Lung (tissue), 12 donors: ENCODE measurements around the gene COL18A1. TPM values are rescaled to one million over a fixed set of nuclear protein-coding genes. Genes with fewer than 3 reads are reported as not detected.
"Not testable (repeated sequence)": the region's sequence is repeated elsewhere in the genome, so short reads cannot be mapped to it uniquely, and the experiment has no call there.

ENCODE experiments used
- ATAC-seq: fragments of 200-7000 bp; cut with Tn5 transposase; one replicate; pipeline ENCODE4 v1.9.1; 2020; ENCODE audit warnings: moderate number of reproducible peaks; ENCODE audit not compliant: insufficient read depth, low FRiP score
- DNase-seq, 3 donors: peaks; one replicate each; pipeline ENCODE4 v3.0.0-alpha.2; 2013 to 2017
- H3K27ac ChIP-seq, 2 donors: one replicate each; pipeline ENCODE4 v1.5.1; 2013; ENCODE audit warnings: mild to moderate bottlenecking in 2 of 2, moderate library complexity in 2 of 2, control low read depth in 1 of 2, inconsistent platforms in 1 of 2, low read depth in 1 of 2, low read length in 1 of 2
- H3K27me3 ChIP-seq, 3 donors: one replicate each; pipeline ENCODE4 v1.5.1; 2013; ENCODE audit warnings: low read length in 2 of 3; ENCODE audit not compliant: control insufficient read depth in 3 of 3, insufficient read depth in 3 of 3
- H3K36me3 ChIP-seq, 4 donors: one replicate each; pipeline ENCODE4 v1.5.1; 2013; ENCODE audit warnings: low read length in 4 of 4, mild to moderate bottlenecking in 1 of 4, moderate library complexity in 1 of 4; ENCODE audit not compliant: control insufficient read depth in 4 of 4, insufficient read depth in 4 of 4
- H3K4me1 ChIP-seq, 5 donors: one replicate each; pipeline ENCODE4 v1.5.1; 2013; ENCODE audit warnings: low read length in 5 of 5, mild to moderate bottlenecking in 2 of 5, moderate library complexity in 1 of 5; ENCODE audit not compliant: control insufficient read depth in 5 of 5, insufficient read depth in 5 of 5
- H3K4me3 ChIP-seq: one replicate; pipeline ENCODE4 v1.5.1; 2013; ENCODE audit warnings: mild to moderate bottlenecking, control low read depth, moderate library complexity
- H3K9ac ChIP-seq, 2 donors: one replicate each; pipeline ENCODE4 v1.5.1; 2013; ENCODE audit warnings: low read length in 2 of 2, control low read depth in 1 of 2; ENCODE audit not compliant: insufficient read depth in 1 of 2
- H3K9me3 ChIP-seq, 4 donors: one replicate each; pipeline ENCODE4 v1.5.1; 2013; ENCODE audit warnings: low read length in 3 of 4, mild to moderate bottlenecking in 1 of 4, moderate library complexity in 1 of 4; ENCODE audit not compliant: control insufficient read depth in 4 of 4, insufficient read depth in 3 of 4
- WGBS, 2 donors: extraction: QIAGEN DNeasy Blood & Tissue Kit; methylation state at CpG; one replicate each; pipeline ENCODE4 v1.1.7; 2013; 5-methylcytosine and 5-hydroxymethylcytosine counted together
- polyA plus RNA-seq, 2 donors: library from polyadenylated mRNA; stranded (reverse); fragments of 200-250 nt; gene quantifications; one replicate each; pipeline ENCODE4 v1.2.1, GENCODE V29; 2013
- total RNA-seq, 2 donors: library from RNA; depleted of rRNA in 1 of 2; stranded (reverse); fragments of >200 nt in 1 of 2; gene quantifications; one replicate each; pipeline ENCODE4 v1.2.1, GENCODE V29; 2014 to 2021
- TF ChIP-seq, protein P1 (sequence below): IDR thresholded peaks from 2 replicates; pipeline ENCODE4 v1.5.1; 2012; ENCODE audit warnings: mild to moderate bottlenecking; ENCODE audit errors: control extremely low read depth, extremely low read depth
- donor health status: control.
- donor health status: control.
- donor health status: Bipolar disorder and iron deficiency.
- donor health status: healthy.
- donor health status: DM: yes; HTN: yes; CAD: no.

COL18A1 gene
- total and polyA plus RNA-seq, 4 donors = 42.7 to 102 (median 45.8) TPM

DNA sequence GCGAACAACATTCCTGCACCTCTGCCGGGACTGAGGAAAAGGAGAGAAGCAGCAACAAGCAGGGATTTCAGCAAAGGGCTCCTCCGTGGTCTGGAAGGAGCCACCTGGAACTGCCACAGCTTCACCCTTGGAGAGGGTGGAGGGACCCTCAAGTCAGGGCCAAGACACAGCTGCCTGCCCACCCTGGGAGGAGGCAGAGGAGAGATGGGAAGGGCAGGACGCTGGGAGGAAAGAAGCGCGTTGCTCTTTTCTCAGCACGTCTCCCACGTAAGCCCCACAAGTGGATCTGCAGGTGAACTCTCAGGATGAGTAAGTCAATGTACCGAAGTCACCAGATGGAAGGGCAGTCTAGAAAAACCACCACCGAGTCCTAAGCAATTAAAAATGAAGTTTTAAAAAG, 97.6 kb downstream of the COL18A1 start:
- no peak for DNase-seq

DNA sequence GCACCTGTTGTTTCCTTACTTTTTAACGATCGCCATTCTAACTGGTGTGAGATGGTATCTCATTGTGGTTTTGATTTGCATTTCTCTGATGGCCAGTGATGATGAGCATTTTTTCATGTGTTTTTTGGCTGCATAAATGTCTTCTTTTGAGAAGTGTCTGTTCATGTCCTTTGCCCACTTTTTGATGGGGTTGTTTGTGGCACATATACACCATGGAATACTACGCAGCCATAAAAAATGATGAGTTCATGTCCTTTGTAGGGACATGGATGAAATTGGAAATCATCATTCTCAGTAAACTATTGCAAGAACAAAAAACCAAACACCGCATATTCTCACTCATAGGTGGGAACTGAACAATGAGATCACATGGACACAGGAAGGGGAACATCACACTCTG, 98.3 kb downstream of the COL18A1 start:
- not testable (repeated sequence) for ATAC-seq, H3K4me3 ChIP-seq, H3K9me3 ChIP-seq, H3K27ac ChIP-seq, H3K9ac ChIP-seq, H3K27me3 ChIP-seq, DNase-seq, H3K4me1 ChIP-seq
- peaks cover 0 to 14% (median 0%) of the 10 kb centered on the region in 4 donors for H3K36me3 ChIP-seq
- WGBS, 2 donors = 62 to 91% methylated on average over 3 of the region's 4 CpGs

More for the DNA sequence above, 97.6 kb downstream of the COL18A1 start:
- Histone ChIP-seq H3K4me1 (no peaks in the 10 kb centered on the region), H3K9ac (no peak overlapping the region), H3K27ac (no peak overlapping the region), H3K36me3 (peaks cover 0 to 15% (median 0%) of the 10 kb centered on the region in 4 donors), H3K9me3 (no peaks in the 10 kb centered on the region), H3K27me3 (no peaks in the 10 kb centered on the region), H3K4me3 (no peak overlapping the region)
- no peak for ATAC-seq
- TF ChIP-seq, protein P1, sequence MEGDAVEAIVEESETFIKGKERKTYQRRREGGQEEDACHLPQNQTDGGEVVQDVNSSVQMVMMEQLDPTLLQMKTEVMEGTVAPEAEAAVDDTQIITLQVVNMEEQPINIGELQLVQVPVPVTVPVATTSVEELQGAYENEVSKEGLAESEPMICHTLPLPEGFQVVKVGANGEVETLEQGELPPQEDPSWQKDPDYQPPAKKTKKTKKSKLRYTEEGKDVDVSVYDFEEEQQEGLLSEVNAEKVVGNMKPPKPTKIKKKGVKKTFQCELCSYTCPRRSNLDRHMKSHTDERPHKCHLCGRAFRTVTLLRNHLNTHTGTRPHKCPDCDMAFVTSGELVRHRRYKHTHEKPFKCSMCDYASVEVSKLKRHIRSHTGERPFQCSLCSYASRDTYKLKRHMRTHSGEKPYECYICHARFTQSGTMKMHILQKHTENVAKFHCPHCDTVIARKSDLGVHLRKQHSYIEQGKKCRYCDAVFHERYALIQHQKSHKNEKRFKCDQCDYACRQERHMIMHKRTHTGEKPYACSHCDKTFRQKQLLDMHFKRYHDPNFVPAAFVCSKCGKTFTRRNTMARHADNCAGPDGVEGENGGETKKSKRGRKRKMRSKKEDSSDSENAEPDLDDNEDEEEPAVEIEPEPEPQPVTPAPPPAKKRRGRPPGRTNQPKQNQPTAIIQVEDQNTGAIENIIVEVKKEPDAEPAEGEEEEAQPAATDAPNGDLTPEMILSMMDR = no peak
- WGBS, 2 donors = 90 to 95% methylated on average over 10 of the region's 10 CpGs

DNA sequence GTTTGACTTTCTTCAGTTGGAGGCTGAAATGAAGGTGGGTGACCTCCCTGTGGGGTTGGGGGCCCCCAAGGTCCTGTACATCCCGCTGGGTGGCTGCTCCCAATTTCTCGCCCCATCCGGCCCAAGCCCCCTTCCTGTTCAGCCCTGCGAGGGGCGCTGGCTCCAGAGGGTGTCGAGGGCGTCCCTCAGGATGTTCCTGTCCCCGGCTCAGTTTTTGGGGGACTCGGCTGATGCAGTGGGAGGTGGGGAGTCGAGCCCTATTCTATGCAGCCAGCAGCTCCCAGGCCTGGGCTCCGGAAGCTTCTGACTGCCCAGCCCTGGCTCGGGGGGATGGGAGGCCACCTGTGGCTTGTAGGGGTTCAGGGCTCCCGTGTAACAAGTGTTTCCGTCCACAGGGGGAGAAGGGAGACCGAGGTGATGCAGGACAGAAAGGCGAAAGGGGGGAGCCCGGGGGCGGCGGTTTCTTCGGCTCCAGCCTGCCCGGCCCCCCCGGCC, 99.1 kb downstream of the COL18A1 start:
- no peak for DNase-seq
- Histone ChIP-seq H3K27me3 (no peaks in the 10 kb centered on the region), H3K4me3 (no peak overlapping the region), H3K4me1 (no peaks in the 10 kb centered on the region), H3K9me3 (no peaks in the 10 kb centered on the region), H3K27ac (no peak overlapping the region), H3K36me3 (peaks cover 0 to 10% (median 0%) of the 10 kb centered on the region in 4 donors), H3K9ac (no peak overlapping the region)
- WGBS, 2 donors = 89 to 91% methylated on average over 22 of the region's 22 CpGs
- TF ChIP-seq, protein P1 = no peak
- no peak for ATAC-seq

DNA sequence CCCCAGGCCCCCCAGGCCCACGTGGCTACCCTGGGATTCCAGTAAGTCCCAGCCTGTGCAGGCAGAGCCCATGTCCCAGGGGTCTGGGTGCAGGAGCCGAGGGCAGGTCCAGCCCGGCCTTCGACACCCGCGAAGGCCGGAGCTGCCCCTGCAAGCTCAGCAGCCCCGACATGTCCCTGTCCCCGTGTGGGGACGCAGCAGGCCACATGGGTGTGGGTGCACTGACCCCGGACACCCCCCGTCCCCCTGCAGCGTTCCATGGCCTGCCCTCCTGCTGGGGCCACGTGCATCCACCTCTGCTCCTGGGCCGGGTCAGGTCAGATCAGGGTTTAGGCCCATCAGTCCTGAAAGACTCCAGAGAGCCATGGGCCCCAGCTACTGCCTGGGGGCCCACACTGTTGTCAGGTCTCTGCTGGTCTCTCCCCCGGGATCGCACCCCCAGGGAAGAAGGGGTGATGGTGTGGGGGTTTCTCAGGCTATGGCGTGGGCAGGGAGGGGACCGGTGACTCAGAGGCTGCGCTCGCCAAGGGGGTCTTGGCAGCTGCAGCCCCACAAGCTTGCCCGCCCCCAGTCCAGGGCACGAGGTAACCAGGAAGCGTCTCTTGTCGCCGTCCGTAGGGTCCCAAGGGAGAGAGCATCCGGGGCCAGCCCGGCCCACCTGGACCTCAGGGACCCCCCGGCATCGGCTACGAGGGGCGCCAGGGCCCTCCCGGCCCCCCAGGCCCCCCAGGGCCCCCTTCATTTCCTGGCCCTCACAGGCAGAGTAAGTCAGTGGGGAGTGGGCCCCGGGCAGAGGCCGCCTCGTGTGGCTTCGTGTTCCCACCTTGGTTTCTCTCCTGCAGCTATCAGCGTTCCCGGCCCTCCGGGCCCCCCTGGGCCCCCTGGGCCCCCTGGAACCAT, 99.8 kb downstream of the COL18A1 start:
- Histone ChIP-seq H3K9me3 (no peaks in the 10 kb centered on the region), H3K36me3 (peaks cover 0 to 14% (median 0%) of the 10 kb centered on the region in 4 donors), H3K27me3 (no peaks in the 10 kb centered on the region), H3K4me3 (no peak overlapping the region), H3K27ac (no peak overlapping the region), H3K9ac (no peak overlapping the region), H3K4me1 (no peaks in the 10 kb centered on the region)
- DNase-seq = no peak
- TF ChIP-seq, protein P1 = no peak
- ATAC-seq = no peak
- WGBS, 2 donors = 86 to 87% methylated on average over 40 to 41 of the region's 41 CpGs
